Glomerular visceral epithelial cell (primary cell): ENCODE results near the gene SEMA3G.

Experiments
- DNase-seq: peaks from one replicate; pipeline ENCODE4 v3.0.0-alpha.2; 2016; ENCODE audit errors: extremely low spot score

The SEMA3G gene

DNA sequence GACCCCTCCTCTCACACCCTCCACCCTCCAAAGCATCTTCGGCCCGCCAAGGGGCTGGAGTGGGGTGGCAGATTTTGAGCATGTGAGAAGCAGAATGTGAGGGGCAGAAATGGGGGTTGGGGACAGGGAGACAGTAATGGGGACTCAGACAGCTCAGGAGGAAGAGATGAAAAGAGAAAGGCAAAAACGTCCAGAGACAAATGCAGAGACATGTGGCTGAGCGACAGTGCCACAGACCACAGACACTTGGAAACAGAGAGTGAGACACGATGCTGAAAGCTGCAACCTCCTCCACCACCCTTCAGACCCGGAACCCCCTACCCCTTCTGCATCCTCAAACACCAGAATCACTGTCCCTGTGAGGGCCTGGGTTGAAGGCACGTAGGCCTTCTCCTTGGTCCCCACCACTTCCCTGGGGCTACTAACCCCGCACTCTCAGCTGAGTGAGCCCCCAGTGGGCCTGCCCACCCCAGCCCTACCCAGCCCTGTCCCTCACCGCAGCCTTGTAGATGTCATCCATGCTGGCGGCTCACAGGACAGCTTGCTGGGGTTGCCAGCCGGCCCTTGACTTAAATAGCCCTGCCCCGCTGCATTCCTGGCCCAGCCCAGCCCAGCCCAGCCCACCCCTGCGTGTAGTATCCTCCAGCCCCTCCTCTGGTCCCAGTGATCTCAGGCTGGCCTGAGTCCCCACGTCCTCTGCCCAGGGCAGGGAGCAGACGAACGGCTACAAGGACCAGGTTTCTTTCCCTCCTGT, 8.8 kb upstream of the SEMA3G start, which contains the start of gene TNNC1:
Gene TNNC1 (minus strand): TSS at position 546 of the 754 bp plus-strand sequence. CDS start 26 bp downstream, at position 520.
- no peak for DNase-seq

DNA sequence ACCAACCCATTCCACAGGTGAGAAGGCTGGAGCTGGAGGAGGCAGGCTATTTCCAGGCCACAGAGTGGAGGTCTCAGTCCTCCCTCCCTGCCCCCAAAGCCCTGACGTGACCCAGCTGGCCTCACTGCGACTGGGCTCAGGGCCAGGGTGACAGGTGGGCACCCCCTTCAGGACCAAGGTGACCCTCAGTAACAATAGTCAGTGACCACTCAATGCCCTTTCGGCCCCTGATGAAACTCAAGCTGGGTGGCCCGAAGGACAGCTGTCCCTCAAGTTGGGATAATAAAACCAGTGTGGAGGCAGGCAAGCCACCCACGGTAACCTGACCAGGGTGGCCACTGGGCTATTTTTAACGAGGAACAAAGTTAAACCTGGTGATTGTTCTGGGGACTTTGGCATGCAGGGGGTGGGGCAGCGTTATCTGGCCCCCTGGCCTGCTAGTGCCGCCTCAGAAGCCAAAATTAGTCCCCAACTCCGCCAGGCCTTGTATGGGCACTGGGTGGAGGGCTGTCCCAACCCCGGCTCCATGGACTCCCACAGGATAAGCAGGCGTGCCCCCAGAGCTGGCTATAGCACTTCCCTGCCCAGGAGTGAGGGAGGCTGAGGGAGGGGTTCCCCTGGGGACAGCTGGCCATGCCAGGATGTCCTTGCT, 7.8 kb upstream of the SEMA3G start:
- DNase-seq: no peak

DNA sequence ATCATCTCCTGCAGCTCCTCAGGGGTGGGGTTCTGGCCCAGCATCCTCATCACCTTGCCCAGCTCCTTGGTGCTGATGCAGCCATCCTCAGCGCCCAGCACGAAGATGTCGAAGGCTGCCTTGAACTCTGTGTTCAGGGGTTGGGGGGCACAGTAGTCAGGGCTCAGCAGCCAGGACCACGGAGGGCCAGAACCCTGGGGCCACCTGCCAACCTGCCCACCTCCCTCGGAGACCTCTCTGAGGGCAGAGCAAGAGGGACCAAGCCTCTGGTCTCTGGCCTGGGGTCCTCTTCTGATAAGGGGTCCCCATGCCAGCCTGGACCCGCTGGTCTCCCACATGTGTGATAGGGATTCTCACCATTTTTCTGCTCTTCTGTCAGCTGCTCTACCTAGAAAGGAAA, 7.2 kb upstream of the SEMA3G start:
- DNase-seq: no peak

DNA sequence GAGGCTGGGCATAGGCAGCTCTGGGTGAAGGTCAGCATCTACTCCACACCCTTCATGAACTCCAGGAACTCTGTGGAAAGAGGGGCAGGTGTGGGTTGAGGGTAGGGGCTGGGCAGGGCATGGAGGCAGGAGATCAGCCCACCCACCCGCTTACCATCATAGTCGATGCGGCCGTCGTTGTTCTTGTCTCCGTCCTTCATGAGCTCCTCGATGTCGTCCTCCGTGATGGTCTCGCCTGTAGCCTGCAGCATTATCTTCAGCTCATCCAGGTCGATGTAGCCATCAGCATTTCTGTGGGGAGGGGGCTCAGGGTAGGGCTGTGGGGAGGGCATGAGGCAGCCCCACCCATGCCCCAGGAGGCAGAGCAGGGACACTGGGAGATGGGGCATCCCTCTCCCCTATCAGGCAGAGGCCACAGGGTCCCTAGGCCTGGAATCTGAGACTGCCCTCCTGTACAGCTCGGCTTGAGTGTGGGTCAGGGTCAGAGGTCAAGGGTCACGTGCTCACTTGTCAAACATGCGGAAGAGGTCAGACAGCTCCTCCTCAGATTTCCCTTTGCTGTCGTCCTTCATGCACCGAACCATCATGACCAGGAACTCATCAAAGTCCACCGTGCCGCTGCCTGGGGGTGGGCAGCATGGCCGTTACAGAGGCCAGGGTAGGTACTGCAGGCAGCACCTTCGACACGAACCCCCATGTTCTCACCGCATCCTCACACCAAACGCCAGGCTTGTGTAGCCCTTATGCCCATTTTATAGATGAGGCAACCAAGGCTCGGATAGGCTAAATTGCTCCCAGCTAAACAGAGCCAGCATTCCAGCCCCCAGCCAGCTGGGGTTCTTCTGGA, 6.6 kb upstream of the SEMA3G start:
- DNase-seq: no peak

DNA sequence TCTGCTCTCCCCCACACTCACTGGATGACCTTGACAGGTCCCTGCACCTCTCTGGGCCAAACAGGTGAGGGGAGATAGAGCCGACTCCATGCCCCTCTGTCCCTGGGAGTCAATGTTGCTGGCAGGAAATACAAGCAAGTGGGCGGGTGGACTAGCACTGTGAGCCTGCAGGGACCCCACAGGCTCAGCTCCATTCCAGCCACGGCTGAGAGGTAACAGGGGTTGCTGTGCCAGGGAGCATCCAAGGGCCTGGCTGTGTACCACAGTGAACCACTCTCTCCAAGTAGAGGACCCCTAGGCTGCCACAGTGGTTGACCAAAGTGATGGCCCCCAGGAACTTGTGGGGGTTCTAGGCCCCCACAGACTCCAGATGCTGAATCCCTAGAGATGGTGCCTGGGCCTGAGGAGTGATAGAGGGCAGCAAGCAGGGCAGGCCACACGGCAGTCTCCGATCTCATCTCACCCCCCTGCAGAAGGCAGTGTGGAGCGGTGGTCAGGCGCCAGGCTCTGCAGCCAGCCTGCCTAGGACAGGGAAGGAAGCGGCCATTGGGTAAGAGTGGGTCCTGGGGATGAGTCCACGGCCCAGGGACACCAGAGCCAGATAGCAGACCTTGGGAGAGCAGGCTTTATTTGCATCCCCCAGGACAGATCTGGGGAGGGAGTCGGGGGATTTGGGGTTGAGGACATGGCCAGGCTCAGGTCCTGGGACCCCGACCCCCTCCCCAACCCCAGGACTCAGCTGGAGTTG, 5.8 kb upstream of the SEMA3G start:
- no peak for DNase-seq

DNA sequence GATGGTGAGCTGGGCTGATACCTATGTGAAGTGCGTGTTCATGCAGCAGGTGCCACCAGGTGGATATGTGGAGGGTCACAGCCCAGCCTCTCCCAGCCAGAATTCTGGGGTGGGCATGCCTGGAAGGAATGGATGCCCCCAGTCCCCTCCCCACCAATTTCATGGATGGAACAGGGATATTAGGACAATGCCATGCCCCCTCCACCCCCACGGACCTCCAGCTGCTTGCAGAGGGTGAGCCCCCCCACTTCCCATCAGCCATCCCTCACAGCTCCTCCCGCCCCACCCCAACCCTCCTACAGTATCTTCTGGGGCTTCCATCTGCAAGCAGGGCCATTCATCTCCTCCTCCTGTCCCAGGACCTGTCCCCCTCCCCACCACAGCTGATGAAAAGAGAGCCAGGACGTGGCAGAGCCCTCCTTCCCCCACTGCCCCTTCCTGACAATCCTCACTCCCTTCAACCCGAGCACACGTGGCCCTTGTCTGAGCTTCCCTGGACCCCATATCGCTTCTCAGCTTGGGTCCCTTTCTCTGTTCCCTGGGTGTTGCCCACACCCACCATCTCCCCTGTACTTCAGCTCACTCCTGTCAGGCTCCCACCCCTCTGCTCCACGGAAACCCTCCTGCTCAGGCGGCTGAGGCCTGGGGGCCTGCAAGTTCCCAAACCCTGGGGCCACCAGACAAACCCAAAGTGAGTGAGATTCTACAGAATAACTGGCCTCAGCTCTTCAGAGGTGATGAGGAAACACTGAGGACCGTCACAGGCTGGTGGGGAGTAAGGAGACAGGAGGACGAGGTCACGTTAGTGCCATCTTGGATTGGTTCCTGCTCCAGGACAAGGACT, 2.8 kb upstream of the SEMA3G start:
- DNase-seq: no peak

DNA sequence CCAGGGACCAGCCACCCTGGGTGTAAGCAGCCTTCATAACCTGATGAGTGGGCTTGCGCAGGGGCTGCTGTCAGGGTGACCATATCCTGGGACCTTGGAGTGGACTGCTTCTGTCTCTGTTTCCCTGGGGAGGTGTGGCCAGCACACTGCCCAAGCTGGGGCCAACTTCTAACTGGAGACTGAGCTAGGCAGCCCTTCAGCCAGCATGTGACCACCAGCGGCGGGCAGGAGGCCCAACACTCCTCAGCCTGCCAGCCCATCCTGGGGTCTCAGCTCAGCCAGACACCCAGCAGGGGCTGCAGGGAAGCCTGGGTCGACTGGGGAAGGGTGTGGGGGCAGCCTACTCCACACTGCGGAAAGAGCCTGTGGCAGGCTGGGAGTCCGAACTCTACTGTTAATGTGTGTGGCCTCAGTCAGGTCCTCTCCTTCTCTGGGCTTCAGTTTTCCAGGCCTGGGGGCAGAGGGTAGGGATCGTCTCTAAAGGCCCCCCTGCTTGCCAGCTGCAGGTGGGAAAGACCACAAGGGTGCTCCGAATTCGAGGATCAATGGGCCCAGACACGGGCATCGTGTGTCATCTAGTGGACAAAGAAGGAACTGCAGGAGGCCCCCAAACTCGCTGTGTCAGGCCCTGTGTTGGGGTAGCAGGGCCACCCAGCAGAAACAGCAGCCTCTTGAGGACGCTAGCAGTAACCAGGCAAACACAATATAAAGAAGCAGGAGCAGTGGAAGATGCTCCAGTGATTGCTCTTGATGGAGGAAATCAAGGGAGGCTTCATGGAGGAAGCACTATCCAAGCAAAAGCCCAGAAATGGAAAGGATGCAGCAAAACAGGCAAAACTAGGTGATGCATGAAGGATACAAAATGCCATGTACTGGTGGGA, 2.0 kb upstream of the SEMA3G start:
- peak; percentile 53 for DNase-seq

DNA sequence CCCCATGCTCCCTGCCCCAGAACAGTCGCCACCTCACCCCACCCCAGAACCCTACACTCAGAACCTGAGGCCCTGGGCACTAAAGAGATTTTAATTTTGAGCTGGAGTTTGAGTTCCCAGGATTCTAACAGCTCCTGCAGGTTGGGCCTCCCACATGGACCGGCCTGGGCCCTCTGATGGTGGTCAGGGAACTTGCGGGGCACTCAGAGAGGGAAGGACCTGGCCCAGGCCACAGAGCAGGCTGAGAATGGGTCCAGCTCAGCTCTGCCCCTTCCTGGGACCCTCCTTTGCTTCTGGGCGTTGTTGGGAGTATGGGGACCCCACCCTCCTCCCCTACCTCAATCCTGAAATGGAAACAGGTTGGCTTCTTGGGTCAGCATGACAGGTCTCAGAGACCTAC, 1.1 kb upstream of the SEMA3G start:
- no peak for DNase-seq

DNA sequence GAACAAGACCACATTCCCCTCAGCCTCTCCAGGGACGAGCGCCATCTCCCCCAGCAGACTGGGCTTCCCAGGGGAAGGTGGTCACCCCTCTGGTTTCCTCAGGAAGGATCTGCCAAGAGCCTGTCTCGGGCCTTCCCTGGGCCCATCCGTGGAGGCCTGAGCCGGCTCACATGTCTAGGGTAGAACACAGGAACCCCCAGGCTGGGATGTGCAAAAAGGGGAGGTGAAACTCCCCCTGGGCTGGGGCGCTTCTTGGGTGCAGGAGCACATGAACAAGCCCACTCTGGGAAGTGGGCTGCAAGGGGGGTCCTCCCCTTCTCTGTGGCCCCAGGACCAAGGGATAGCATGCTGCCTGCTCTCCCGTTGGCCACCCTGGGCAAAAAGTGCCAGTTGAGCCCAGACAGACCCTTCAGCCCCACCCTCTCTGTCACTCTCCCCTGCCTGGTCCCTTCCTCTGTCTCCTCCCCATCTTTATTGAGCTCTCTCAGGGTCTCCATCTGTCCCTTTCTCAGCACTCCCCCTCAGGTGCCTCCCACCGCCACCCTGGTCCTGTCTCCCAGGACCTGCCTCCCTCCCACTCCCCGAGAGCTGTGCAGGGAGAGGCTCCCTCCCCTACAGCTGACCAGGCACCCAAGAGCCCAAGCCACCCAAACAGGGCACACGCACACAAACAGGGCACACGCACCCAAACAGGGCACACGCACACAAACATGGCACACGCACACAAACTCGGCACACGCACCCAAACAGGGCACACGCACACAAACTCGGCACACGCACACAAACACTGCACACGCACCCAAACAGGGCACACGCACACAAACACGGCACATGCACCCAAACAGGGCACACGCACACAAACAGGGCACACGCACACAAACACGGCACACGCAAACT, 864 bp downstream of the SEMA3G start:
- no peak for DNase-seq

DNA sequence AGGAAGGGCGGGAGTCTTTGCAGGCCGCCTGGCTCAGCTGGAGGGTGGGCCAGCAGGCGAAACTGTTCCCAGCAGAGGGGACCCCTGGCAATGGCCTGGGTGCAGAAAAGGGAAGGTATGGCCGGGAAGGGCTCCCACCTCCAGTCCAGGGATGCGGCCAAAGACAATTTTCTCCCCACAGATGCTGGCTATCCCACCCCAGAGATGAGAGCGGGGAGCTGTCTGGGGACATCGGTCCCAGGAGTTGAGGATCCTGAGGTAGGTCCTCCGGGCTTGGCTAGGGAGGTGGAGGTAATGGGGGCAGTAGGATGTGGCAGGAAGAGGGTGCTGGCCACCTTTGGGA, 1.7 kb downstream of the SEMA3G start:
- DNase-seq: no peak

DNA sequence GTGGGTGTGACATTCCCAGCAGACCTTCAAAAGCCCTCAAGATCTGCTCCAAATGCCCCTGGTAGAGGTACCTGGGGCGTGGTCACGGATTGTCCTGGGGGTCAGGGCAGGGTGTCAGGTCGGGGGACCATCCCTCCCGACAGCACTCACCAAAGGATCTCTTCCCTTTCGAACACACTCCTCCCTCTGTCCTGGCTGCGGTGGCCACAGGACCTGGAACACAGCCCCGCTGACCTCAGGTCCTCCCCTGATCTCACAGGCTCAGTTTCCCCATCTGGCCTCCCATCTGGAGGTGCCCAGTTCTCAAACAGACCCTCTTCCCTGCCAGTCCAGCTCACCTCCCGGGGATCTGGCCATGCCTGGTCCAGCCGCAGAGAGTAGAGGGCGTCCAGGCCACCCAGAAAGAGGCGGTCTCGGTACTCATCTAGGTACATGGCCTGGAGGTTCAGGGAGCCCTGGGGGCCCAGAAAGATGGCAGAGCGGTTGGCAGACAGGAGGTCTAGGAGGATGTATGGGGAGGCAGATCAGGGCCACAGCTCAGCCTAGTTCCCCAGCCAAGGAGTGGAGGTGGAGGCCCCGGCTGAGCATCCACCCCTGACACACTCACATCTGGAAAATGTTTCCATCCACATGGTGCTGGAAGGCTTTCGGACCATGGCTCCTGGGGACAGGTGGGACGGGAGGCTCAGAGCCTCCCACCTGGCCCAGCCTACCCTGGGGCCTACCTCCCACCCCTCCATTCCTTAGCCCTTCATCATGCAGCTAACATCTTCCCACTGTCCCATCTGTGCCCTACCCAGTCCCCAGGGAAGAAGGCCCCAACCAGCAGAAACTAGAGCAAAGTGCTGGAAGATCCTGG, 2.3 kb downstream of the SEMA3G start:
- DNase-seq: no peak

DNA sequence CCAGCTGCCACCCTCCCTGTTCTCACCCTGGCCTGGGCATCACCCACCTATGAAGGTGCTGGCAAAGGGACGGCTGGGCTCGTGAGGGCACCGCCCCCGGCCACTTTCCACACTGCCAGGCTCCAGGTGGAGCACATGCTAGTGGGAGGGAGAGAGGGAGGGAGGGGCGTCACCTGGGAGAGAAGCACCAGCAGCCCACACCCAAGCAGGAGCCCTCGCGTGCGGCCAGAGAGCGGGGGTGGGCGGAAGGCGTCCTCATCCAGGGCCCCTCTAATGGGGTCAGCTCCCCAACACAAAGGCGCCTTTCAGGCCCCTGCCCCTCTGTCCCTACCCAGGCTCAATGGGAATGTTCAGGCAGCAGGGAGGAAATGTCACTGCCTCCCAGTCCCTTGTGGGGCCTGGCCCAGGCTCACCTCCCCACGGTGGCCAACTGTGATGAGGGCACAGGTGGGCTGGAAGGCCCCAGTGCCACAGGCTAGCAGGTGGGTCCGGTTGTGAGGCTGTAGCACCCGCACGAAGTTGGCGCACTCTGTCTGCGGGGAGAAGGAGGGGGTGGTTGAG, 3.1 kb downstream of the SEMA3G start:
- DNase-seq: no peak

DNA sequence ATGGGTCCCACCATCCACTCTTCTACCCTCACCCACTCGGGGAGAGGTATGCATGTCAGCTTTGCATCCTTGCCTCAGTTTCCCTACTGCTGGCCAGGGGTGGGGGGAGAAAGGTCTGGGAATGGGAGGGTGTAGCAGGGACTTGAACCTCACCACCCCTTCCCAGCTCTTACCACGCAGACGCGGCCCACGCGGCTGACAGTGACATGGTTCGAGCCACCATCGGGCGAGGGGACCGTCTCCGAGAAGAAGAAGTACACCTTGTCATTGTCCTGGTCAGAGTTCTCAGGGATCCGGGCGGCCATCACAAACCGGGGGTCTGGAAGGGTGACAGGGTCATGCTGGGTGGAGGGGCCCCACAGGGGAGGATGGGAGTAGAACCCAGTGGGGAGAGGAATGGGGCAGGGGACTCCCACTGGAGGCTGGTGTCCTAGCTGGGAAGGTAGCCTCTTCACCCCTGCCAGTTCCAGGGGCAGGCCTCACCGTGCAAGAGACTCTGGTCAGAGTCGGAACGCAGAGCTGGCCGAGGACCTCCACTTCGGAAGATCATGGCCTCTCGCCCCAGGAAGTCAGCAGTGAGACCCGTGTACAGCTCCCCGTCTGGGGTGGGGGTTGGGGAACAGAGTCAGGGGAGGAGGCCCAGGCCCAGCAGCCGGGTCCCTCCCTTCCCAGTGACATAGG, 3.7 kb downstream of the SEMA3G start:
- DNase-seq: no peak

DNA sequence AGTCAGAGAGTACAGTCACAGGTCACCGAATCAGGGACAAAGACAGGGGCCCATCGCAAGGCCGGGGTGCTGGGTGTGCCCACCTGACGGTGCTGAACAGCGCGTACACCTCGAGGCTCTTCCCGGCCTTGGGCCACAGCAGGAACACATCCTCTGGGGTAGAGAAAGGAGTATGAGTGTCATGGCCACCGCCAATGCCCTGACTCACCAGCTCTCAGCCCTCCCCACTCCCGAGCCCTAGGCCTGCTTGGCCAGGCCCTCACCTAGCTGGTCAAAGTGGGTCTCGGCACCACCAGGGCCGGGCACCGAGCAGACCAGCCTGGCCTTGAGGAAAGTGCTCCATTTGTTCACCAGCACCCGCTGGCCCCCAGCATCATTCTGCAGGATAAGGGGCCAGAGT, 4.2 kb downstream of the SEMA3G start:
- DNase-seq: no peak

DNA sequence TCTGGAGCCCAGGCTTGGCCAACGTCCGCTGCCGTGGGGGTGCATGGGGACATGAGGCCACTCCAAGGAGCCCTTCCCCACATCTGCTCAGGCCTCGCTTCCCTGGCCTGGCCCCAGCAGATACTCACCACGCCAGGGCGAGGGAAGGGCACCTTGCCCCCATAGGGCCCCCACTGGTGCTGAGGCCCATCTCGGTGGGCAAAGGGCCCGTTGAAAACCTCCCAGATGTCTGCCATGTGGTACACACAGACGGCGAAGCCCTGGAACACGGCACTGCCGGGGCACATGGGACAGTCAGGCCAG, 4.7 kb downstream of the SEMA3G start:
- no peak for DNase-seq

DNA sequence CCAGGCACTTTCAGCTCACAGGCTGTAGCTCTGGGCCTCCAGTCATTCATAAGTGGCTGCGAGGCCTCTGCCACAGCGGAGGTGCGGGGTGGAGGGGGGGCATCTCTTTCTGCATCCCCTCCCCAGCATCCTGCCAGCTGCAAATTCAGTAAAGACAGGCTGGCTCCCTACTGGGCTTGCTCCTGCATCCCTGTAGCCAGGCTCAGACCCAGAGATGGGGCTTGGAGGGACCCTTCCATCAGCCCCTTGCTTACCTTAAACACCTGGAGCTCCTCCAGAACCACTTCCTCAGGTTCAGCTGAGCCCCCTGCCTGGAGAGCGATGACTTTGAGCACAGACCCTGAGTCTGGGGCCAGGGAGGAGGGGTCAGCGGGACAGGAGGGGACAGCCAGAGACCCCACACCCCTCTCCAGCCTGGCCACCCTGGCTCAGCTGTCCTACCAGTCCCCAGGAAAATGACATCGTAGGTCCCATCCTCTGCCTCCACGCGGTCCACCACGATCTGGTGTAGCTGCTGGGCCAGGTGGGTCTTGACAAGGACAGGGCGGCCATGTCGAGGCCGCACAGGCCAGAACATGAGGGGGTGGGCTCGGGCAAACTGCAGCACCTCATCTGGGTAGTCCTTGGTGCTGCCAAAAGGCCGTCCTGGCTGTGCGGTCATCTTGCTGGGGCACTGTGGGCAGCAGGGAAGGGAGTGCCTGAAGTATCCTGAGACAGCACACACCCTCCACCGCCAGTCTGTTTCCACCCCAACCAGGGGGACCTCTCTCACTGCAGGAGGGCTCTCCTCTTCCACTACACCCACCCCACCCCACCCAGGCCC, 5.3 kb downstream of the SEMA3G start:
- DNase-seq: no peak
